ENCODE results near the gene OR51Q1. TPM values are rescaled to one million over a fixed set of nuclear protein-coding genes. Genes with fewer than 3 reads are reported as not detected.

The OR51Q1 gene
- total and polyA plus RNA-seq, 10 donors = not detected

GRCh38 chr11:5449023-5449422 is 27.1 kb downstream of the OR51Q1 start, which contains the start of gene OR51I2:
Gene OR51I2, plus strand, starts transcription at chr11:5449323. Its CDS starts 4,166 bp downstream, at chr11:5453489.
- intact Hi-C loops (cut with DNase I; ENCODE audit: low total_unique reads) = no loop called here
- H3K27ac ChIP-seq = no peak within 1 kb of the TSS
- DNase-seq = no peak
- H3K27me3 ChIP-seq (replicated peaks in 1 of 7) = no peaks in the 10 kb centered on the region
- no peaks in the 10 kb centered on the region for H3K4me1 ChIP-seq
- no peak for TF ChIP-seq POLR2A (IDR thresholded peaks at IDR 0.05)
- TF ChIP-seq, protein P1, sequence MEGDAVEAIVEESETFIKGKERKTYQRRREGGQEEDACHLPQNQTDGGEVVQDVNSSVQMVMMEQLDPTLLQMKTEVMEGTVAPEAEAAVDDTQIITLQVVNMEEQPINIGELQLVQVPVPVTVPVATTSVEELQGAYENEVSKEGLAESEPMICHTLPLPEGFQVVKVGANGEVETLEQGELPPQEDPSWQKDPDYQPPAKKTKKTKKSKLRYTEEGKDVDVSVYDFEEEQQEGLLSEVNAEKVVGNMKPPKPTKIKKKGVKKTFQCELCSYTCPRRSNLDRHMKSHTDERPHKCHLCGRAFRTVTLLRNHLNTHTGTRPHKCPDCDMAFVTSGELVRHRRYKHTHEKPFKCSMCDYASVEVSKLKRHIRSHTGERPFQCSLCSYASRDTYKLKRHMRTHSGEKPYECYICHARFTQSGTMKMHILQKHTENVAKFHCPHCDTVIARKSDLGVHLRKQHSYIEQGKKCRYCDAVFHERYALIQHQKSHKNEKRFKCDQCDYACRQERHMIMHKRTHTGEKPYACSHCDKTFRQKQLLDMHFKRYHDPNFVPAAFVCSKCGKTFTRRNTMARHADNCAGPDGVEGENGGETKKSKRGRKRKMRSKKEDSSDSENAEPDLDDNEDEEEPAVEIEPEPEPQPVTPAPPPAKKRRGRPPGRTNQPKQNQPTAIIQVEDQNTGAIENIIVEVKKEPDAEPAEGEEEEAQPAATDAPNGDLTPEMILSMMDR (IDR thresholded peaks at IDR 0.05 in 8 of 11, conservative IDR thresholded peaks at IDR 0.05 in 3 of 11) = no peak
- TF ChIP-seq POLR2AphosphoS5 (IDR thresholded peaks at IDR 0.05) = no peak
- H3K4me3 ChIP-seq = no peak within 1 kb of the TSS
- H3K36me3 ChIP-seq = no peaks in the 10 kb centered on the region
- no peaks in the 10 kb centered on the region for H3K9me3 ChIP-seq
- 83 to 96% (median 94%) methylated on average over 2 of the region's 2 CpGs for WGBS, 5 donors

DNA sequence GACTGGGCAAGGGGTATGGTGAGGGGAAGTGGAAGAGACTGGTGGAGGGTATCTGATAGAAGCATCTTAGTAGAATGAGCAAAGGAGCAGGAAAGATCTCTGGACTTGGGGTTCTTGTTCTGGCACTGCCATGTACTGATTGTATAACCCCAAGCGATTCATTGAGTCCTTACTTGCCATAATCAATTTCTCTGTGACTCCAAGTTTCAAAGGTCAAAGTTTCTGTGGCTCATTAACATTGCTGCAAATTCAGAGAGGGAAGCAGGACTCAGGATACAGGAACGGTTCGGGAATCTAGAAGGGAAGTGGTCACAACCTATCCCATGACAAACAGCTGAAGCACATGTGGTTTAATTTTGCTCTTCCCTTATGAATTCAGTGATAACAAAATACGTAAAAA is 27.5 kb downstream of the OR51Q1 start:
- intact Hi-C loops (cut with DNase I; ENCODE audit: low total_unique reads) = no loop called here
- no peak for DNase-seq
- TF ChIP-seq POLR2A (IDR thresholded peaks at IDR 0.05) (no peak), POLR2AphosphoS5 (IDR thresholded peaks at IDR 0.05) (no peak)
- TF ChIP-seq, protein P1 (IDR thresholded peaks at IDR 0.05 in 8 of 11, conservative IDR thresholded peaks at IDR 0.05 in 3 of 11) = no peak
- H3K4me1 ChIP-seq = no peaks in the 10 kb centered on the region
- no peaks in the 10 kb centered on the region for H3K9me3 ChIP-seq
- H3K4me3 ChIP-seq = no peak overlapping the region
- 70 to 88% (median 78%) methylated on average over 4 of the region's 4 CpGs for WGBS, 5 donors
- H3K27ac ChIP-seq = no peak overlapping the region
- no peaks in the 10 kb centered on the region for H3K36me3 ChIP-seq
- H3K27me3 ChIP-seq (replicated peaks in 1 of 7) = no peaks in the 10 kb centered on the region

- intact Hi-C loops (cut with DNase I; ENCODE audit: low total_unique reads) = no loop called here
- TF ChIP-seq, protein P1 (IDR thresholded peaks at IDR 0.05 in 8 of 11, conservative IDR thresholded peaks at IDR 0.05 in 3 of 11) = no peak
- TF ChIP-seq POLR2A (IDR thresholded peaks at IDR 0.05) = no peak
- no peak for DNase-seq
Observed at GRCh38 chr11:5460983-5461621, 39.2 kb downstream of the OR51Q1 start.

DNA sequence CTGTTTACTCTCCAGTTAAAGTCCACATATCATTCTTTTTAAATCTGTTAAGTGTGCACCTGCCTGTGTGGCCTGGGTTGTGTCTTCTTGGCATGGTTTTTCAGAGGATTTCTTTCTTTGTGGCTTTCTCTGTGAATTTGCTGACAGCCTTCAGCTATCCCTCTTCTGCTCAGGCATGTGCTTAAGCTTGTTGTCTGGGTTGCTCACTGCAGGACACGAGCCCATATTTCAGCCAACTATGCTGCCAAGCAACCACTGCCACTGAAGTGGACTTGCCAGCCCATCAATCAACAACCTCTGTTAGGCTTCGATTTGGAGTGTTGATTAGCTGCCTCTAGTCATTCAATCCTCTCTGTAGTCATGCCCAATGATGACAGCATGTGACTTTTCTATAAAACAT is 45.6 kb downstream of the OR51Q1 start:
- H3K27me3 ChIP-seq (replicated peaks in 1 of 7) = peaks cover 0 to 3% (median 0%) of the 10 kb centered on the region in 7 donors
- intact Hi-C loops (cut with DNase I; ENCODE audit: low total_unique reads) = no loop called here
- H3K4me1 ChIP-seq = no peaks in the 10 kb centered on the region
- H3K27ac ChIP-seq = no peak overlapping the region
- no peak overlapping the region for H3K4me3 ChIP-seq
- no peaks in the 10 kb centered on the region for H3K9me3 ChIP-seq
- no peaks in the 10 kb centered on the region for H3K36me3 ChIP-seq
- no peak for DNase-seq
- WGBS, 5 donors = 49 to 84% (median 73%) methylated on average over 2 of the region's 2 CpGs
- TF ChIP-seq, protein P1 (IDR thresholded peaks at IDR 0.05 in 8 of 11, conservative IDR thresholded peaks at IDR 0.05 in 3 of 11) = no peak
- TF ChIP-seq POLR2AphosphoS5 (IDR thresholded peaks at IDR 0.05) (no peak), POLR2A (IDR thresholded peaks at IDR 0.05) (no peak)

More at GRCh38 chr11:5460983-5461621, 39.2 kb downstream of the OR51Q1 start:
- no peaks in the 10 kb centered on the region for H3K4me1 ChIP-seq
- H3K36me3 ChIP-seq = no peaks in the 10 kb centered on the region
- H3K4me3 ChIP-seq = no peak overlapping the region
- H3K27ac ChIP-seq = no peak overlapping the region
- 89 to 91% (median 90%) methylated on average over 14 of the region's 14 CpGs for WGBS, 5 donors
- H3K9me3 ChIP-seq = no peaks in the 10 kb centered on the region
- no peaks in the 10 kb centered on the region for H3K27me3 ChIP-seq (replicated peaks in 1 of 7)

Other genes starting within 250 kb of the OR51Q1 start
- not detected for gene OR51V1, start 221.4 kb upstream of the OR51Q1 start, total RNA-seq
- not detected for gene OR51V1, start 221.4 kb upstream of the OR51Q1 start, polyA plus RNA-seq
- over 10,000 TPM in 2 of 7 donors, 1,000 to 10,000 TPM in 3, 100 to 1,000 TPM in 2; 465 to 40,257 (median 5,354) TPM for gene HBB, start 195.0 kb upstream of the OR51Q1 start, total RNA-seq
- gene HBB, start 195.0 kb upstream of the OR51Q1 start, polyA plus RNA-seq = 1,000 to 10,000 TPM in 1 of 3 donors, 100 to 1,000 TPM in 2; 107 to 1,699 (median 207) TPM
- gene HBD, start 187.6 kb upstream of the OR51Q1 start, total RNA-seq = 100 to 1,000 TPM in 1 of 7 donors, 10 to 100 TPM in 3, 1 to 10 TPM in 3; 1.5 to 327 (median 20.6) TPM
- gene HBD, start 187.6 kb upstream of the OR51Q1 start, polyA plus RNA-seq = 10 to 100 TPM in 1 of 3 donors, 1 to 10 TPM in 2; 1.0 to 12.5 (median 1.5) TPM
- 10 to 100 TPM in 1 of 7 donors, 1 to 10 TPM in 1, not detected in 5; 1.2 to 15.0 TPM for gene HBG1, start 172.3 kb upstream of the OR51Q1 start, total RNA-seq
- under 1 TPM in 1 of 3 donors, not detected in 2; 0.21 TPM for gene HBG1, start 172.3 kb upstream of the OR51Q1 start, polyA plus RNA-seq
- gene HBG2, start 167.3 kb upstream of the OR51Q1 start, total RNA-seq = 10 to 100 TPM in 2 of 7 donors, 1 to 10 TPM in 3, not detected in 2; 1.3 to 19.6 (median 9.1) TPM
- gene HBG2, start 167.3 kb upstream of the OR51Q1 start, polyA plus RNA-seq = 1 to 10 TPM in 1 of 3 donors, under 1 TPM in 1, not detected in 1; 0.29 to 4.2 TPM
- gene HBE1, start 152.2 kb upstream of the OR51Q1 start, total RNA-seq = 1 to 10 TPM in 1 of 7 donors, under 1 TPM in 1, not detected in 5; 0.64 to 1.8 TPM
- under 1 TPM; 0.21 to 0.37 (median 0.32) TPM for gene HBE1, start 152.2 kb upstream of the OR51Q1 start, polyA plus RNA-seq
- gene OR51B4, start 120.2 kb upstream of the OR51Q1 start, total RNA-seq = not detected
- gene OR51B4, start 120.2 kb upstream of the OR51Q1 start, polyA plus RNA-seq = not detected
- not detected for gene OR51B2, start 97.8 kb upstream of the OR51Q1 start, total RNA-seq
- not detected for gene OR51B2, start 97.8 kb upstream of the OR51Q1 start, polyA plus RNA-seq
- gene OR51B5, start 78.6 kb upstream of the OR51Q1 start, total RNA-seq = 1 to 10 TPM in 3 of 7 donors, under 1 TPM in 4; 0.44 to 3.0 (median 0.89) TPM
- gene OR51B5, start 78.6 kb upstream of the OR51Q1 start, polyA plus RNA-seq = not detected
- not detected for gene OR51B6, start 70.6 kb upstream of the OR51Q1 start, total RNA-seq
- not detected for gene OR51B6, start 70.6 kb upstream of the OR51Q1 start, polyA plus RNA-seq
- not detected for gene OR51M1, start 38.3 kb upstream of the OR51Q1 start, total RNA-seq
- not detected for gene OR51M1, start 38.3 kb upstream of the OR51Q1 start, polyA plus RNA-seq
- under 1 TPM in 2 of 7 donors, not detected in 5; 0.40 to 0.73 TPM for gene OR51I1, start 19.4 kb downstream of the OR51Q1 start, total RNA-seq
- not detected for gene OR51I1, start 19.4 kb downstream of the OR51Q1 start, polyA plus RNA-seq
- gene OR51I2, start 27.2 kb downstream of the OR51Q1 start, total RNA-seq = not detected
- not detected for gene OR51I2, start 27.2 kb downstream of the OR51Q1 start, polyA plus RNA-seq
- not detected for gene OR52D1, start 66.6 kb downstream of the OR51Q1 start, total RNA-seq
- not detected for gene OR52D1, start 66.6 kb downstream of the OR51Q1 start, polyA plus RNA-seq
- 1 to 10 TPM in 3 of 7 donors, under 1 TPM in 4; 0.29 to 3.7 (median 0.52) TPM for gene UBQLN3, start 87.8 kb downstream of the OR51Q1 start, total RNA-seq
- gene UBQLN3, start 87.8 kb downstream of the OR51Q1 start, polyA plus RNA-seq = not detected
- gene UBQLNL, start 94.6 kb downstream of the OR51Q1 start, total RNA-seq = 1 to 10 TPM in 4 of 7 donors, under 1 TPM in 3; 0.87 to 2.3 (median 1.1) TPM
- under 1 TPM; 0.33 to 0.93 (median 0.74) TPM for gene UBQLNL, start 94.6 kb downstream of the OR51Q1 start, polyA plus RNA-seq
- 1 to 10 TPM in 3 of 7 donors, under 1 TPM in 4; 0.27 to 3.3 (median 0.80) TPM for gene OR52H1, start 126.4 kb downstream of the OR51Q1 start, total RNA-seq
- not detected for gene OR52H1, start 126.4 kb downstream of the OR51Q1 start, polyA plus RNA-seq
- gene OR52B6, start 158.8 kb downstream of the OR51Q1 start, total RNA-seq = not detected
- gene OR52B6, start 158.8 kb downstream of the OR51Q1 start, polyA plus RNA-seq = not detected
- 1 to 10 TPM; 1.4 to 6.1 (median 4.3) TPM for gene TRIM6, start 174.5 kb downstream of the OR51Q1 start, total RNA-seq
- gene TRIM6, start 174.5 kb downstream of the OR51Q1 start, polyA plus RNA-seq = 1 to 10 TPM in 2 of 3 donors, under 1 TPM in 1; 0.72 to 2.7 (median 1.1) TPM
- 10 to 100 TPM; 13.7 to 21.8 (median 17.7) TPM for gene TRIM34, start 202.9 kb downstream of the OR51Q1 start, total RNA-seq
- gene TRIM34, start 202.9 kb downstream of the OR51Q1 start, polyA plus RNA-seq = 10 to 100 TPM in 2 of 3 donors, 1 to 10 TPM in 1; 9.5 to 14.0 (median 10.5) TPM